AG09309 (cell line): ENCODE measurements around the gene PRRX2.
A peak's percentile ranks its signal among the peaks of the same experiment; 100 is the strongest.

Source experiments
- DNase-seq: peaks from one replicate; pipeline ENCODE4 v3.0.0-alpha.2; 2010; ENCODE audit warnings: low read depth
- H3K4me3 ChIP-seq: 2 replicates; pipeline ENCODE4 v1.5.1; 2011; ENCODE audit warnings: mild to moderate bottlenecking, low read depth, low read length, moderate library complexity; ENCODE audit not compliant: control insufficient read depth
- TF ChIP-seq, protein P1 (sequence below): IDR thresholded peaks from 2 replicates; pipeline ENCODE4 v1.5.1; 2011; ENCODE audit warnings: mild to moderate bottlenecking, low read depth, low read length, inconsistent platforms; ENCODE audit not compliant: insufficient read depth, control insufficient read depth; ENCODE audit errors: missing control alignments

The PRRX2 gene

GRCh38 chr9:129717991-129718390 is 52.5 kb downstream of the PRRX2 start:
- DNase-seq = no peak
- no peak overlapping the region for H3K4me3 ChIP-seq
- TF ChIP-seq, protein P1, sequence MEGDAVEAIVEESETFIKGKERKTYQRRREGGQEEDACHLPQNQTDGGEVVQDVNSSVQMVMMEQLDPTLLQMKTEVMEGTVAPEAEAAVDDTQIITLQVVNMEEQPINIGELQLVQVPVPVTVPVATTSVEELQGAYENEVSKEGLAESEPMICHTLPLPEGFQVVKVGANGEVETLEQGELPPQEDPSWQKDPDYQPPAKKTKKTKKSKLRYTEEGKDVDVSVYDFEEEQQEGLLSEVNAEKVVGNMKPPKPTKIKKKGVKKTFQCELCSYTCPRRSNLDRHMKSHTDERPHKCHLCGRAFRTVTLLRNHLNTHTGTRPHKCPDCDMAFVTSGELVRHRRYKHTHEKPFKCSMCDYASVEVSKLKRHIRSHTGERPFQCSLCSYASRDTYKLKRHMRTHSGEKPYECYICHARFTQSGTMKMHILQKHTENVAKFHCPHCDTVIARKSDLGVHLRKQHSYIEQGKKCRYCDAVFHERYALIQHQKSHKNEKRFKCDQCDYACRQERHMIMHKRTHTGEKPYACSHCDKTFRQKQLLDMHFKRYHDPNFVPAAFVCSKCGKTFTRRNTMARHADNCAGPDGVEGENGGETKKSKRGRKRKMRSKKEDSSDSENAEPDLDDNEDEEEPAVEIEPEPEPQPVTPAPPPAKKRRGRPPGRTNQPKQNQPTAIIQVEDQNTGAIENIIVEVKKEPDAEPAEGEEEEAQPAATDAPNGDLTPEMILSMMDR = no peak

DNA sequence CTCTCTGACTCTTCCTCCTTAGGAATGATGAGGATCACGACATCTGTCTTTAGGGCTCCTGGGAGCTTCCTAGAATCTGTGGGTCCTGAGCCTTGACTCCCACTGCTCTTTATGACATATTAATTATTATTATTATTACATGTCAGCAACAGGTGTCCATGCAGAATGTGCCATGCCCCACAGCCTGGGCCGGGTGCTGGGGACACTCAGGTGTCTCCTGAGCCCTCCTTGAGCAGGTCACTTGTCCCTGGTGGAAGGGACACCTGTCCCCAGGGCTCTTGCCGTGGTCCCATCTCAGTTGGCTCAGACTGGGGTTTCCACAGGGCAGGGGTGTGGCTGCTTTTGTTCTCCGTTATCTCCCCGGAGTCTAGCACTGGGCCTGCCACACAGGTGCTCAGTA is 53.2 kb downstream of the PRRX2 start:
- TF ChIP-seq, protein P1 = no peak
- no peak for DNase-seq
- no peak overlapping the region for H3K4me3 ChIP-seq

- TF ChIP-seq, protein P1 = no peak
- no peak for DNase-seq
- H3K4me3 ChIP-seq = no peak overlapping the region
These were observed 53.7 kb downstream of the PRRX2 start for GRCh38 chr9:129719135-129719534.

GRCh38 chr9:129720181-129720864 is 54.9 kb downstream of the PRRX2 start:
- no peak overlapping the region for H3K4me3 ChIP-seq
- TF ChIP-seq, protein P1 = peak; percentile 24
- no peak for DNase-seq

- TF ChIP-seq, protein P1 = peak; percentile 14
- DNase-seq = no peak
- no peak overlapping the region for H3K4me3 ChIP-seq
These were observed 55.6 kb downstream of the PRRX2 start for GRCh38 chr9:129720865-129721545.

DNA sequence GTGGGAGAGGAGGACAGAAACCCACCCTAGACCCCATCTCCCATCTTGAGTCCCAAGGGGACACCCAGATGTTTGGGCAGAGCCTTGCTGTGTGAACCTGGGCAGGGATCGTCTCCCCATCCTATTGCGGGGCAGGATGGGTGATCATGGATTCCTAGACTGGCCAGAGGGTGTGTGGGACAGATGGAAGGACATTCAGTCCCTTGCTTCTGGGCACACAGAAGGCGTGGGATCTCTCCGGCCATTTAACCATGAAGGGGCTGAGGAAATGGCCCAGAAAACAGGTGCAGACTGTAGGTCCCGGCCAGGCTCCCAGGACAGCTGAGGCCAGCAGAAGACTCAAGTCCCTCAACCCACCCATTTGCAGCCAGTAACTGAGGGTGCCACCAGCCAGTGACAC is 57.5 kb downstream of the PRRX2 start:
- TF ChIP-seq, protein P1 = no peak
- no peak for DNase-seq
- H3K4me3 ChIP-seq = no peak overlapping the region
